Stimulated activated CD4-positive, alpha-beta T cell treated with anti-CD3 and anti-CD28 coated beads, Interleukin-15, amount 100 ng/mL, for 48 hours (primary cell): Measurements from ENCODE around the gene LIPT1.
A peak's percentile ranks its signal among the peaks of the same experiment; 100 is the strongest.
"Not testable (repeated sequence)": the region's sequence is repeated elsewhere in the genome, so short reads cannot be mapped to it uniquely, and the experiment has no call there.

Experiments used
- DNase-seq, 2 donors: peaks; one replicate each; pipeline ENCODE4 v3.0.0-alpha.2; 2020; ENCODE audit warnings: low read depth in 2 of 2

LIPT1 gene

DNA sequence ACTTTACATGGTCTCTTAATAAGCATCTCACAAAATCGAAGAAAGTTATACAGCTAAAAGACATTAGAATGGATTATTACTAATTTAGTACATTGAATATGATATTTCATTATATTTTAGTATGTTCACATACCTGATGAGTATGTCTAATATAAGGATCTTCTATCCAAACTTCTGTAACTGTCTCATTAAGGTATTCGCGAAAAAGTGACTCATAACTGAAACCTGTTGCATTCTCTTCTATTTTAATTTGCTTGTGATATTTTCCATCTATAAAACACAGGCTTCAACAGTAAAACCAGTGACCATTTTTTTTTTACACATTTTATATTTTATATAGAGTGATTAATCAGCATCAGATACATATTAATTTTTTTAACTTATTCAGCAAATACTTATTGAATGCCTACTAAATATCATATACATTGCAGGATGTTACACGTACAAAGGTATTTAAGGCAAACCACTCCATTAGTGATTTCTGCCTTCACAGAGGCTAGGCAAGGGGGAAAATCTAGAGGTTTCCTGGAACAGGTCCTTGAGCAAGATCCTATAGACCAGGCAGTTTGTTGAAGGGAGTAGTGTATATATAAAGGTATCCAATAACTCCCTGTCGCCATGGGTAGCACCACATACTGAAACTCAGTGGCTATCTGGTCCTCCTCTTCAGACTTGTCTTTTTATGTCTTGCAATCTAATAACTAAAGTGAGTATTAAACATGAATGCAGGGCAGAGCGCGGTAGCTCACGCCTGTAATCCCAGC, 16.8 kb downstream of the LIPT1 start:
- DNase-seq: no peak

DNA sequence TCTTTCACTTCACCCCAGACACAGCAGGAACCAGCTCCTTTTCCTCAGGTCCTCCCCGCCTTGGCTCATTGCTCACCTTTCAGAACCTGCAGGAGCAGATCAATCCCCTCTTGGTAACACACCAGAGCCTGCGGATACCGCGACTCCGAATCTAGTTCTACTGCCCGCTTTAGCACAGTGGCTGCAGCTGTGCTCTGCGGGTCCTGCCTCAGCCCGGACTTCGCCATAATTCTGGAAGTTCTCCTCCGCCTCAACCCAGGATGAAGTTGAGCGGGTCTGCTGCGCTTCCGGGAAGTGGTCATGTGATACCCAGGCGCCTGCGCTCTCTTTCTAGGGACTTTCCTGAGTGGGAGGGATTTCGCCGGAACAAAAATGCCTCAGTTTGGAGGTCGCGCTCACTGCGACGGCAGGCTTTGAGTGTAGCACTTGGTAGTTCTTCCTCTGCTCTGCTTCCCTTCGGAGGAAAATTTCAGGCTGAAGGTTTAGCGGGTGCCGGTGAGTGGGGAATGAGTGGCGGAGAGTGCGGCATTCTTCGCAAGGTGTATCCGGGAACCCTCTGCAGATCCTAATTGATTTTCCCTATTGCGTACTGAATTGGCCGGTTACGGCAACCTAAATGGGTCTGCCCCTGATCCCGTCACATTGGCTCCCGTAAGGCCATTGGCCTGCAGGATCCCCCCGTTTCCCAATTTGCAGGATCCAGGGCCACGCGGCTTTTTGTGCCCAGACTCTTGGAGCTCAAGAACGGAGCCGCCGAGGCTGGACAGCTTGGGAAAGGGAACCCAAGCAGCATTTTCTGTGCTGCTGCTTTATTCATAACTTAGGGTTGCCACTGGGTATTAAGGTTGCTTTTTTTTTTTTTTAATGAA, 26.2 kb downstream of the LIPT1 start, which contains the start of the genes MITD1 and MRPL30:
MITD1 (minus strand) TSS at position 304 of the 869 bp plus-strand sequence; CDS start at position 227, 77 bp downstream.
MRPL30 (plus strand) TSS at position 430 of the 869 bp plus-strand sequence. CDS start 5,020 bp downstream, outside the sequence.
- peak; percentile 82 for DNase-seq

DNA sequence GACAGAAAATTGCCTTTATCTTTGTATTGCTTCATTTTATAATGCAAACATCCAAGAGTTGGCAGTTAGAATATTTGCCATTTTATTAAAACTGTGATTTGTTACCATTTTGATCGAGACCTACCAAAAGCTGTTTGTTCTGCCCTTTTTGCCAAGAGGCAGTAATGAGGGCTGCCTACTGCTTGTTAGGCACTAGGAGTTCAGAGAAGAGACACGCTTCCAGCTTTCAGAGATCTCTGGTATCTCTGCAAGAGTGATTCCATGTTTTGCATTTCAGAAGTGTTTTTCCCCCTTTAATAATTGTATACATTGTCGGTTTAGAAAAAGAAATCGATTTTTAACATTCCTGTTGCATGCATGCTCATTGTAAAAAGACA, 26.8 kb downstream of the LIPT1 start:
- DNase-seq: no peak

DNA sequence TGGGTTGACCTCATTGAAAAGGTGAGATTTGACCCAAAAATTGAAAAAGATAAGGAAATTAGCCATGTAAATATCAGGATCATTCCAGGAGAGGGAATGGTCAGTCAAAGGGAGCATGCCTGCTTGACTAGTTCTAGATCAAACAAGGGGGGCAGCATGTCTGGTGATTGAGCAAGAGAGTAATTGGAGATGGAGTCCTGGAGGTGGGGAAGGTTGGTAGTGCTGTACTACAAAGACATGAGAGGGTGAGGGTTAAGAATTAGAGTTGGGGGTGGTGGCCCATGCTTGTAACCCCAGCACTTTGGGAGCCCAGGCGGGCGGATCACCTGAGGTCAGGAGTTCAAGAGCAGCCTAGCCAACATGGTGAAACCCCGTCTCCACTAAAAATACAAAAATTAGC, 28.3 kb downstream of the LIPT1 start:
- no peak for DNase-seq

DNA sequence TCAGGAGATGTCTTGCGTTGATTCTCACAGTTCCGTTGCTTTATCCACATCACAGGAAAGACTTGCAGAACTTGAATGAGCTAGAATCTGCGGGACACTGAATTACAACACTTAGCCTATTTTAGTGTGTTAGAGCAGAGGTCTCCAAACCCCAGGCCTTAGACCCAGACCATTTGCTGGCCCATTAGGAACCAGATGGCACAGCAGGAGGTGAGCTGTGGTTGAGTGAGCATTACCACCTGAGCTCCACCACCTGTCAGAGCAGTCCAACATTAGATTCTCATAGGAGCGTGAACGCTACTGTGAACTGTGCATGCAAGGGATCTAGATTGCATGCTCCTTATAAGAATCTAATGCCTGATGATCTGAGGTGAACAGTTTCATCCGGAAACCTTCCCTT, 30.0 kb downstream of the LIPT1 start:
- no peak for DNase-seq

DNA sequence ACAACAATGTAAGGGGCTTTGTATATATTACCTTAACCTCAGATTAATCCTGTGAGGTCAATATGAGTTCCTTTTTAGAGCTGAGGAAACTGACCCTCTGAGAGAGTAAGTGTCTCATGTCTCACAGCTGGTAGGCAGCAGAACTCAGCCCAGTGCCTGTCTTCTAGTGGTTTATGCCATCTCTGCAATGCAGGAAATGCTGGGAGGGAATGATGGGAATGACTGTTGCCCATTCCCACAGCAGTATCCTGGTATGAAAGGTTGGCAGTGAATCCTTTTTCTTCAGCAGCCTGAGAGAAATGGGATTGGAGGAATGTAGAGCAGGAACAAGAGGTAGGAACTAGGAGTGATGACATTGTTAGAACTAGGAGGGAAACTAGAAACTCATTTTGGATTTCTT, 32.2 kb downstream of the LIPT1 start:
- DNase-seq: no peak

DNA sequence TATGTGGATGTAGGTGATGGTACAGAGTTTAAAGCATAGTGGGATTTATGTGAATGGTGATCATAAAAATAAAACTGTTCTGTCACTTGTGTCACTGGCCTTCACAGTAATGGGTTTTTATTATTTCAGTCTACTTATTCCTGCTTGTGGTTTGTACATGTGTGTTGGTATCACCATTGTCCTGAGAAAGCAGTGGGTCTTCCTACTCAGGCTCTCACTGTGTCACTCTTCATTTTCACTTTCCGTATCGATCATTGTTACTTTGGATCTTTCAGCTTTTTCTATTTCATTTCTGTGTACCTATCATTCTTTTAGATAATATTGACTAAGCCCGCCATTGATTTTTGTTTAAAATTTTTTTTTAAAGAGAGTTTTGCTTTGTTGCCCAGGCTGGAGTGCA, 33.6 kb downstream of the LIPT1 start:
- no peak for DNase-seq

DNA sequence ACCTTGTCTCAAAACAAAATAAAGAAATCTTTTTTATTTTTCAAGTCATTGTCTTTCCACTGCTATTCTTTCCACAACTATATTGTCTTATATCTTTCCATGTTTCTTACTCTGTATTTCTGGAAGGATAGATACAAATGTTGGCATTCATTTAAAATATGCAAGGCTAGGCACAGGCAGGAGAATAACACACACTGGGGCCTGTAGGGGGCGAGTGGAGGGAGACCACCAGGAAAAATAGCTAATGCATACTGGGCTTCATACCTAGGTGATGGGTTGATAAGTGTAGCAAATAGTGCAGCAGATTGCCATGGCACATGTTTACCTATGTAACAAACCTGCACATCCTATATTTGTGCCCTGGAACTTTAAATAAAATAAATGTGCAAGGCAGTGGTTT, 35.8 kb downstream of the LIPT1 start:
- DNase-seq: no peak

DNA sequence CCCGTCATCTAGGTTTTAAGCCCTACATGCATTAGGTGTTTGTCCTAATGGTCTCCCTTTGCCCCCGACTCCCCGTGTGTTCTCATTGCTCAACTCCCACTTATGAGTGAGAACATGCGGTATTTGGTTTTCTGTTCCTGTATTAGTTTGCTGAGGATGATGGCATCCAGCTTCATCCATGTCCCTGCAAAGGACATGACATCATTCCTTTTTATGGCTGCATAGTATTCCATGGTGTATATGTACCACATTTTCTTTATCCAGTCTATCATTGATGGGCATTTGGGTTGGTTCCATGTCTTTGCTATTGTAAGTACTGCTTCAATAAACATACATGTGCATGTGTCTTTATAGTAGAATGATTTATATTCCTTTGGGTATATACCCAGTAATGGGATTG, 37.6 kb downstream of the LIPT1 start:
- not testable (repeated sequence) for DNase-seq

DNA sequence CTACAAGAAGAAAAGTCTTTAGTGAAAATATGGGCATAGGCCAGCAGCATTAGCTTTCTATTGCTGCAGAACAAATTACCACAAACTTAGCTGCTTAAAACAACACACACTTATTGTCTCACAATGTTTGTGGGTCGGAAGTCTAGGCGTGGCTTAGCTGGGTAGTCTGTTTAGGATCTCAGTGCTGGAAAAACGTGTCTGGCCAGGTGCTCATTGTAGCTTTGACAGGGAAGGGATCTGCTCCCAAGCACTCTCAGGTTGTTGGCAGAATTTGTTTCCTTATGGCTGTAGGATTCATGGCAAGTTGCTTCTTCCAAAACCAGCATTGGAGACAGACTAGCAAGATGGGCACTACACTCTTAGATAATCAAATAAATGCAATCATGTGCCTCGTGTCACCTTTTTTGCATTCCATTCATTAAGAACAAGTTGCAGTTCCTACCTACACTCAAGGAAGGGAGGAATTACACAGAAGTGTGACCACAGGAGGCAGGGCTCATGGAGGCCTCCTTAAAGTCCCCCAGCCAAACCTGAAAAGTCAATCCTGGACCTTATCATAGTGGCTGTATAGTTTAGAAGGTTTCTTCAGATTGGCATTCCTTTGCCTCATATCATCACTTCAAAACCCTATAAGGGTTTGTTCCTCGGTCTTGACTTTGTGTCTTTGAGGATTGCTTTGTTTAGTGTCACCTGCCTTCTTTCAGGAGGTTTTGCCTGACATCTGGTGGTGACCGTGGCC, 43.5 kb downstream of the LIPT1 start:
- DNase-seq: no peak

DNA sequence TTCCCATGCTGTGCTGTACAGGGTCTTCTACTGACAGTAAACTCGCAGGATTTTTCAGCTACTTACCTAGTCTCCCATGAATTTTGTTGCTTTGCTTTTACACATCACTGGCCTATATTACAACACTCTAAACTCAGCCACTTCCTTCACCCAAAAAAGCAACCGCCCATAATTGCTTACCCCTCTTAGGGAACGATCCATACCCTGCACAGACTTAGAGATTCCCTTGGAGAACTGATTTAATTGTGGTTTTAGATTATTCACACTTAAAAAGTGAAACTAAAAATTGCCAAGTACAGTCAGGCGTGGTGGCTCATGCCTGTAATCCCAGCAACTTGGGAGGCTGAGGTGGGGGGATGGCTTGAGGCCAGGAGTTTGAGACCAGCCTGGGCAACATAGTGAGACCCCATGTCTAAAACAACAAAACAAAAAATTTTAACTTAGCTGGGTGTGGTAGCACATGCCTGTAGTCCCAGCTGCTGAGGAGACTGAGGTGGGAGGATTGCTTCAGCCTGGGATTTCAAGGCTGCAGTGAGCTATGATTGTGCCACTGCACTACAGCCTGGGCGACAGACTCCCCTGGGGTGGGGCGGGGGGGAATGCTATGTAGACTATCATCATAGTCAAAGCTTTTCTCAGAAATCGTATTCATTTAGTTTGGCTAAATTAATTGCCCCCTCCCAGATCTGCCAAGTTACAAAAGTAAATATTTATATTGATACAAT, 45.5 kb downstream of the LIPT1 start:
- DNase-seq: no peak

DNA sequence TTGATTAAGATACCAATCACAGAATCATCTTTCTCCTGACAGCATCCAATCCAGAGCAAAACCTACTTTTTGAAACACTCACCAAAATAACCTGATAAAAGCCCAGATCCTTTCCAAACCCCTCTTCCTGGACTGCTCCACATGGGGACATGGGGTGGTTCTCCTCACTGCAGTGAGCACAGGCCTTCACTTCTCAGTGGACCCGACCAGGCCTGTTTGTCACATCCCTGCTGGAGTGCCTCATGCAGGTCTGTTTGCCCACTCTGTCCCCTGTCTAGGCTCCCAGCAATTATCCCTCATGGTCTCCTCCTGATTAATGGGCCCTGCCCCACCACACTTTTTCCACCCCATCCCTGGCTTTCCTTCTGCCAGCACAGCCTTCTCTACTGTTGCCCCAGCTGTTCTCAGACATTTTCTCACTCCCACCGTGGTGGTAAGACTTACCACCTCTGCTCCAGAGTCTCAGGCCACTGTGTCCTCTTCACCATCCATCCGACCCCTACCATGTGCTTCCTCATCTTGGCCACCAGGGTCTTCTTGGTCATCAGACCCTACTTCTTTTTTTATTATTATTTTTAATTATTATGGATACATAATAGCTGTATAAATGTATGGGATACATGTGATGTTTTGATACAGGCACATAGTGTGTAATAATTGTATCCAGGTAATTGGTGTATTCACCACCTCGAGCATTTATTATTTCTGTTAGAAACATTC, 47.4 kb downstream of the LIPT1 start:
- DNase-seq: no peak

DNA sequence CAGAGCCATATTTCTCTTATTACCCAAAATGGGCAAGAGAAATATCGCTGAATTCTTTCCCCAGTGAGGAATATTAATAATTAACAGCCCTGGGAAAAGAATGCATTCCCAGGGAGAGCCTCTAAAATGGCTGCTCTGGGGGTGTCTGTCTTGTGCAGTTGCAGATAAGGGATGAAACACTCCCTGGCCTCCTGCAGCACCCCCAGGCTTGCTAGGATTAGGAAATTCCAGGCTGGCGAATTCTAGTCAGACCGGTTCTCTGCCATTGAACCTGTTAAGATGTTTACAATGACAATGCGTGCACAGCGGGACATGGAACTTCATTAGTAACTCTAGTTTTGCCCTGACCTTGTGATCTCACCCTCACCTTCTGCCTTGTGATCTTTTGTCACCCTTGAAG, 50.7 kb downstream of the LIPT1 start:
- no peak for DNase-seq
